DND-41 (cell line): ENCODE data around the gene COL23A1.
"Not testable (repeated sequence)": the region's sequence is repeated elsewhere in the genome, so short reads cannot be mapped to it uniquely, and the experiment has no call there.

Experiments used
- ATAC-seq: fragments of 200-7000 bp; cut with Tn5 transposase; 3 replicates; pipeline ENCODE4 v1.9.1; 2021; ENCODE audit warnings: low read depth; ENCODE audit not compliant: insufficient read depth
- DNase-seq: peaks from one replicate; pipeline ENCODE4 v3.0.0-alpha.2; 2020
- H2AFZ ChIP-seq: 2 replicates; pipeline ENCODE4 v1.6.0; 2012; ENCODE audit warnings: low read depth, low read length
- H3K27ac ChIP-seq: 2 replicates; pipeline ENCODE4 v1.5.1; 2012; ENCODE audit warnings: low read length, inconsistent platforms
- H3K27me3 ChIP-seq: fragments of 200-600 bp; sonication (generic); 2 replicates; pipeline ENCODE4 v1.6.0; 2012; ENCODE audit warnings: low read length, mild to moderate bottlenecking, inconsistent platforms; ENCODE audit not compliant: insufficient read depth, poor library complexity
- H3K36me3 ChIP-seq: 2 replicates; pipeline ENCODE4 v1.5.1; 2012; ENCODE audit warnings: low read length, inconsistent platforms; ENCODE audit not compliant: insufficient read depth
- H3K4me1 ChIP-seq: 2 replicates; pipeline ENCODE4 v1.5.1; 2012; ENCODE audit warnings: mild to moderate bottlenecking, low read length; ENCODE audit not compliant: insufficient read depth
- H3K4me2 ChIP-seq: 2 replicates; pipeline ENCODE4 v1.6.0; 2012; ENCODE audit warnings: mild to moderate bottlenecking, moderate library complexity, low read length, inconsistent platforms; ENCODE audit not compliant: insufficient read depth
- H3K4me3 ChIP-seq, 2 experiments: fragments of 200-600 bp in 1 of 2; shearing (Covaris generic) in 1 of 2; 2 replicates each; pipeline ENCODE4 v1.5.1; 2012 to 2016; ENCODE audit warnings: inconsistent platforms in 2 of 2, low read length in 2 of 2, mild to moderate bottlenecking in 2 of 2, low read depth in 1 of 2, moderate library complexity in 1 of 2
- H3K79me2 ChIP-seq: 2 replicates; pipeline ENCODE4 v1.6.0; 2012; ENCODE audit warnings: low read length, inconsistent platforms; ENCODE audit not compliant: insufficient read depth
- H3K9ac ChIP-seq: 2 replicates; pipeline ENCODE4 v1.6.0; 2012; ENCODE audit warnings: low read depth, mild to moderate bottlenecking, inconsistent platforms, low read length, moderate library complexity
- H3K9me3 ChIP-seq: 2 replicates; pipeline ENCODE4 v1.5.1; 2012; ENCODE audit warnings: low read length, moderate library complexity, mild to moderate bottlenecking, inconsistent platforms; ENCODE audit not compliant: insufficient read depth, severe bottlenecking
- H4K20me1 ChIP-seq: 2 replicates; pipeline ENCODE4 v1.6.0; 2012; ENCODE audit warnings: low read length; ENCODE audit not compliant: insufficient read depth
- EZH2 ChIP-seq: IDR thresholded peaks from 3 replicates; pipeline ENCODE4 v1.6.1; 2012; ENCODE audit warnings: borderline replicate concordance, low read depth, mild to moderate bottlenecking, moderate library complexity, low read length, inconsistent platforms; ENCODE audit not compliant: severe bottlenecking
- TF ChIP-seq, protein P1 (sequence below): IDR thresholded peaks from 2 replicates; pipeline ENCODE4 v1.5.1; 2012; ENCODE audit warnings: borderline replicate concordance, low read length, moderate library complexity, mild to moderate bottlenecking; ENCODE audit not compliant: poor library complexity, severe bottlenecking; ENCODE audit errors: extremely low read depth

COL23A1 gene

DNA sequence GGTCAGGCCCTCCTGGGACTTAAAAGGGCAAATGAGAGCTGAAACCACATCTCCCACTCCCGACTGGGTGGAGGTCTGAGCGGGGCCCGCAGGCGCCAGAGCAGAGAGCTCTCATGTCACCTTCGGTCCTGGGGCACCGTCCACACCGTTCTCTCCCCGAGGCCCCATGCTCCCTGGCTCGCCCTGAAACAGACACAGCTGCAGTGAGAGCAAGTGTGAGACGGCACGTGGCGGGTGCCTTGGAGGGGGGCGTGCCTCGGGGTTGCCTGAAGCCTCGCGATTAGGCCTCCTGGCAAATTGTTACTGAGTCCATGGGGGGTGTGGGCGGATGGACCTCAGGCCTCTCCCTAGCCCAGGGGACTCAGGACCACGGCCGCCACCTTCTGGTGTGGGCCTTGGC, 333.4 kb downstream of the COL23A1 start:
- Histone ChIP-seq H3K4me2 (no peak overlapping the region), H3K27me3 (no peaks in the 10 kb centered on the region), H3K36me3 (no peaks in the 10 kb centered on the region), H3K79me2 (no peaks in the 10 kb centered on the region), H3K9me3 (no peaks in the 10 kb centered on the region), H3K4me3 (no peak overlapping the region), H3K4me1 (no peaks in the 10 kb centered on the region), H2AFZ (no peak overlapping the region), H3K27ac (no peak overlapping the region), H3K9ac (no peak overlapping the region), H4K20me1 (no peaks in the 10 kb centered on the region)
- DNase-seq (no peak), ATAC-seq (no peak)
- TF ChIP-seq, protein P1, sequence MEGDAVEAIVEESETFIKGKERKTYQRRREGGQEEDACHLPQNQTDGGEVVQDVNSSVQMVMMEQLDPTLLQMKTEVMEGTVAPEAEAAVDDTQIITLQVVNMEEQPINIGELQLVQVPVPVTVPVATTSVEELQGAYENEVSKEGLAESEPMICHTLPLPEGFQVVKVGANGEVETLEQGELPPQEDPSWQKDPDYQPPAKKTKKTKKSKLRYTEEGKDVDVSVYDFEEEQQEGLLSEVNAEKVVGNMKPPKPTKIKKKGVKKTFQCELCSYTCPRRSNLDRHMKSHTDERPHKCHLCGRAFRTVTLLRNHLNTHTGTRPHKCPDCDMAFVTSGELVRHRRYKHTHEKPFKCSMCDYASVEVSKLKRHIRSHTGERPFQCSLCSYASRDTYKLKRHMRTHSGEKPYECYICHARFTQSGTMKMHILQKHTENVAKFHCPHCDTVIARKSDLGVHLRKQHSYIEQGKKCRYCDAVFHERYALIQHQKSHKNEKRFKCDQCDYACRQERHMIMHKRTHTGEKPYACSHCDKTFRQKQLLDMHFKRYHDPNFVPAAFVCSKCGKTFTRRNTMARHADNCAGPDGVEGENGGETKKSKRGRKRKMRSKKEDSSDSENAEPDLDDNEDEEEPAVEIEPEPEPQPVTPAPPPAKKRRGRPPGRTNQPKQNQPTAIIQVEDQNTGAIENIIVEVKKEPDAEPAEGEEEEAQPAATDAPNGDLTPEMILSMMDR = no peak
- no peak for TF ChIP-seq EZH2

DNA sequence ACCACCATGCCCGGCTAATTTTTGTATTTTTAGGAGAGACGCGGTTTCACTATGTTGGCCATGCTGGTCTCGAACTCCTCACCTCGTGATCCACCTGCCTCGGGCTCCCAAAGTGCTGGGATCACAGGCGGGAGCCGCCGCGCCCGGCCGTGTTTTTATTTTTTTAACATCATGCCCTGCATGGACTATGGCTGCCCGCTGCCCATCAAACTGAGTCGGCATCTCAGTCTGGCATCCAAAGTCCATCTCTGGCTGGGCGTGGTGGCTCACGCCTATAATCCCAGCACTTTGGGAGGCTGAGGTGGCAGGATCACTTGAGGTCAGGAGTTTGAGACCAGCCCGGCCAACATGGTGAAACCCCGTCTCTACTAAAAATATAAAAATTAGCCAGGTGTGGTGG, 336.6 kb downstream of the COL23A1 start:
- not testable (repeated sequence) for DNase-seq, H3K79me2 ChIP-seq, H4K20me1 ChIP-seq, H3K9ac ChIP-seq, ATAC-seq, H3K9me3 ChIP-seq, H3K4me2 ChIP-seq, H3K27ac ChIP-seq, H3K4me3 ChIP-seq, H3K4me1 ChIP-seq, H2AFZ ChIP-seq, H3K27me3 ChIP-seq, H3K36me3 ChIP-seq

DNA sequence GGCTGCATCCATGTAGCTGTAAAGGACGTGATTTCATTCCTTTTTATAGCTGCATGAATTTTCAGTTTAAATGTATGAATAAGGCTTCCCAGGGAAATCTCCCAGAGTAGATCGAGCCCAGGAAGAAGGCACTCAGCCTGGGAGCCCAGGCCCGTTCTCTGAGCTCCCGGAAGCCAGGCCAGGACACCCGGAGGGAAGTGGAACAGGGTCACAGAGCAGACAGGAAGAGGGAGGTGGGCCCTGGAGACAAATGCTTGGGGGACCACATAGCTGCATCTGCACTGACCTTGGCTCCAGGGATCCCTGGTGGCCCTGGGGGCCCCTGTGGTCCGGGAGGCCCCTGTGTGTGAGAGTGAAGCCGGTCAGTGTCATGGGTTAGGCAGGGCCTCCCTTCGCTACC, 337.9 kb downstream of the COL23A1 start:
- H3K4me1 ChIP-seq = no peaks in the 10 kb centered on the region
- ATAC-seq (no peak), DNase-seq (no peak)
- no peak overlapping the region for H3K4me3 ChIP-seq
- no peak overlapping the region for H3K9ac ChIP-seq
- no peaks in the 10 kb centered on the region for H3K9me3 ChIP-seq
- H3K36me3 ChIP-seq = no peaks in the 10 kb centered on the region
- H4K20me1 ChIP-seq = no peaks in the 10 kb centered on the region
- H3K4me2 ChIP-seq = no peak overlapping the region
- no peaks in the 10 kb centered on the region for H3K79me2 ChIP-seq
- TF ChIP-seq, protein P1 = no peak
- no peak for TF ChIP-seq EZH2
- H3K27me3 ChIP-seq = no peaks in the 10 kb centered on the region
- no peak overlapping the region for H2AFZ ChIP-seq
- H3K27ac ChIP-seq = no peak overlapping the region

DNA sequence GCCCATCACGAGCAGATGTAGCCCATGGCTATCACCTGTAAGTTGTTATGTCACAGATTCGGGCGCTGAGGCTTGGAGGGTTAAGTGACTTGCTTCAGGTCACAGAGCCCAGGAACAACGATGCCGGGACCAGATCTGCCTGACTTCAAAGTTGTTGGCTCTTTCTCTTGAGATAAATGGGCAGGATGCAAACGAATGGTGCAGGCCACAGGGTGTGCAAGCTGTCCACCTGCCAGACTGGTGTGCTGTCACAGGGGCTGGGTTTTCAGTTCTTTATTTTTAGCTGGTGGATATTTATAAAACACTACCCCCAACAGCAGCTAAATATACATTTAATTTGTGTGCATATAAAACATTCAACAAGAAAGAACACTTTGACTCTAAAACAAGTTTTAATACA, 339.9 kb downstream of the COL23A1 start:
- Histone ChIP-seq H3K79me2 (no peaks in the 10 kb centered on the region), H3K4me3 (no peak overlapping the region), H3K4me2 (no peak overlapping the region), H3K9ac (no peak overlapping the region), H3K27me3 (no peaks in the 10 kb centered on the region), H4K20me1 (no peaks in the 10 kb centered on the region), H3K27ac (no peak overlapping the region), H3K4me1 (no peaks in the 10 kb centered on the region), H3K9me3 (no peaks in the 10 kb centered on the region), H2AFZ (no peak overlapping the region), H3K36me3 (no peaks in the 10 kb centered on the region)
- ATAC-seq (no peak), DNase-seq (no peak)
- no peak for TF ChIP-seq EZH2
- TF ChIP-seq, protein P1 = no peak
